ENCODE data around the gene NTSR1.

GRCh38 chr20:62736407-62737071 is 27.9 kb downstream of the NTSR1 start:
- TF ChIP-seq CTCF (conservative IDR thresholded peaks at IDR 0.05; ENCODE audit: low read length) (no peak), EZH2phosphoT487 (IDR thresholded peaks at IDR 0.05; ENCODE audit: borderline replicate concordance) (no peak)

All from Loucy (cell line).